Measurements from ENCODE around the gene ADAM33.

DNA sequence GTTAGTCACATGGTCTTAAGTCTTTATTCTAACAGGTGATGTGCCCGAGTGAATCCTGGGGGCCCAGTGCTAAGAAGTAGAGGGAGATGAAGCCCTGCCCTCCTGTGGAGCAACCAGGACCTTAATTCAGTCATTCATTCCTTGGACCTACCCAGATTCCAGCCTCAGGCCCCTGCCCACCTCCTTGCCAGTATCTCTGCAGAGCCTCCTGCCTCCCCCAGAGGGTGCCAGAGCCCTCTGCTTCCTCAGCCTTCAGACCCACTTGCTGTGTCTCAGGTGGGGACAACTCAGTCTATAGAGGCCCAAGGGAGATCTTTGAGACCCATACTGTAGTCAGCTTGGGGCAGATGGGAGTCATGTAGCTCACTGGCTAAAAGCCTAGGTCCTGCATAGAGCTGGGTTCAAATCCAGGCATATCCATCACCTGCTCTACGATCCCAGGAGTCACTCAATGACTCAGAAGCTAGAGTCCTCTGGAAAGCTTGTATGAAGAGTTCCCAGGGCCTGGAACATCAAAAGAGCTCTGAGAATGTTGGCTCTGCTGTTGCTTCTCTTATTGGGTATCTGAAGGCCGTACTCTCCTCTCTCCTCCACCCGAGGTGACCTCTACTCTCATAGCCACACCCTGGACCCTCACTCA, 34.5 kb upstream of the ADAM33 start:
- TF ChIP-seq, protein P1, sequence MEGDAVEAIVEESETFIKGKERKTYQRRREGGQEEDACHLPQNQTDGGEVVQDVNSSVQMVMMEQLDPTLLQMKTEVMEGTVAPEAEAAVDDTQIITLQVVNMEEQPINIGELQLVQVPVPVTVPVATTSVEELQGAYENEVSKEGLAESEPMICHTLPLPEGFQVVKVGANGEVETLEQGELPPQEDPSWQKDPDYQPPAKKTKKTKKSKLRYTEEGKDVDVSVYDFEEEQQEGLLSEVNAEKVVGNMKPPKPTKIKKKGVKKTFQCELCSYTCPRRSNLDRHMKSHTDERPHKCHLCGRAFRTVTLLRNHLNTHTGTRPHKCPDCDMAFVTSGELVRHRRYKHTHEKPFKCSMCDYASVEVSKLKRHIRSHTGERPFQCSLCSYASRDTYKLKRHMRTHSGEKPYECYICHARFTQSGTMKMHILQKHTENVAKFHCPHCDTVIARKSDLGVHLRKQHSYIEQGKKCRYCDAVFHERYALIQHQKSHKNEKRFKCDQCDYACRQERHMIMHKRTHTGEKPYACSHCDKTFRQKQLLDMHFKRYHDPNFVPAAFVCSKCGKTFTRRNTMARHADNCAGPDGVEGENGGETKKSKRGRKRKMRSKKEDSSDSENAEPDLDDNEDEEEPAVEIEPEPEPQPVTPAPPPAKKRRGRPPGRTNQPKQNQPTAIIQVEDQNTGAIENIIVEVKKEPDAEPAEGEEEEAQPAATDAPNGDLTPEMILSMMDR (IDR thresholded peaks at IDR 0.05) = peak; percentile 86
- no peak for TF ChIP-seq EZH2 (IDR thresholded peaks at IDR 0.05)
